ENCODE measurements around the gene WIPF3. TPM values are rescaled to one million over a fixed set of nuclear protein-coding genes. Genes with fewer than 3 reads are reported as not detected.

WIPF3 gene
- total RNA-seq, 1 donor from 2014 or later, result not detected

DNA sequence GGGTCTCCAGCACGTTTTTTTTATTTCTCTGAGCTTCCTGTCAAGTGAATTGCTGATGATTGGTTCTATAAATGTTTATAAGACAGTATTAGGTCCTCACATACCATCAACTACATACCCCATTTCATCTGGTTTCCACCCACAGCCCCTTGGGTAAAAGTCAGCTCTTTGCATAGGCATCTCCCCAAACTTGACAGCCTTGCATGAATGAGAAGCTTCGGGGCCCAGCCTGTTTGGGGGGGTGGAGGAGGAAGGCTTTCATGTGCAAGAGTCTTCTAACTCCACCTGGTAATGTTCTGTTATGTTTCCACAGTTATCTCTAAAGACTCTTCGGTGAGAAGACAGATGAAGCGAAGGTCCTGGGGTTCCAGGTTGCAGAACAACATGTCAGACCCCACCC lies 107.9 kb downstream of the WIPF3 start:
- intact Hi-C loops (cut with micrococcal nuclease), result no loop called here

DNA sequence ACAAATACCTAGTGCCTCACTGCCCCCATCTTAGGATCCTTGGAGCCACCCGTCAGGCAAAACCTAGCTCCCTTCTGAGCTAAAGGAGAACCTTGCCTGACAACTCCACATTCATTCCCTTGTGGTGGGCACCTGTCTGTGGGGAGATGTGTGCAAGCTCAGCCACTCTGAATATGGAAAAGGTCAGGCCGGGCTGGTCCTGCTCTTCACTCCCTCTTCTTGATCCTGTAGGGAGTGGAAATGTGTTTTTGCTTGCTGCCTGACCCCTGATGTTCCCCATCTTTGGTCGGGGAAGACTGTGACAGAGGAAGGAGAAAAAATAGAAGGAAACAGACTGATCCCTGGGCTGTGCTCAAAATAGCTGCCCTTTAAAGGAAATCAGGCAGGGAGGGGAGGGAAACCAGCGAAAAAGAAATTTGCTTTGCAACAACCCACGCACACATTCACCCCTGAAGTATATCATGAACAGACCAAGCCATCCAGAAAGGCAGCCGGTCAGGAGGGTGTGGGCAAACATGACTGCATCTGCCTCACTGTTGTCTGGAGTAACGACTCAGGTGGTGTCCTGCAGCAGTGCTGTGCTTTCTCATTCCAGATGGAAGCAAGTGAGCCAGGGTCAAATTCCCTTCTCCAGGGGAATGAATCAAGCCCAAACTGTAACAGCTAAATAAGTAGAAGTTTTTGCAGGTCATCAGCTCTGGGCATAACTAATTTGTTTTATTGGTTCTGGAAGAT lies 109.3 kb downstream of the WIPF3 start:
- intact Hi-C loops (cut with micrococcal nuclease), result no loop called here

DNA sequence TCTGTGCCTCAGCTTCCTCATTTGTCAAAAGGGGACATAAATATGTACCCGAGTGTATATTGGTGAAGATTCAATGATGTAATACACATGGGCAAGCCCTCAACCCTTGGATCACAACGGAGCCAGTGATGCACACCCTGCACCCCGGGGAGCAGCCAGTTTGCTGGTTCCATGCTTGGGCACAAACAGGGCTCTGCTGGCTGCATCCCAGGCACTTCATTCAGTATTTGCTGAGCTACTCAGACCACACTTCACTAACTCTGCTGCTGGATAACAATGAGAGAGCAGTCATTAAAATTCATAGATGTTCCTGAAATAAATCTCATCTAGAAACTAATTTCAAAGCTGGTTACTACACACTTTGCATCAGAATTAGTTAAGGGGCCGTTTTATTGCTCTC lies 111.3 kb downstream of the WIPF3 start:
- intact Hi-C loops (cut with micrococcal nuclease), result no loop called here

DNA sequence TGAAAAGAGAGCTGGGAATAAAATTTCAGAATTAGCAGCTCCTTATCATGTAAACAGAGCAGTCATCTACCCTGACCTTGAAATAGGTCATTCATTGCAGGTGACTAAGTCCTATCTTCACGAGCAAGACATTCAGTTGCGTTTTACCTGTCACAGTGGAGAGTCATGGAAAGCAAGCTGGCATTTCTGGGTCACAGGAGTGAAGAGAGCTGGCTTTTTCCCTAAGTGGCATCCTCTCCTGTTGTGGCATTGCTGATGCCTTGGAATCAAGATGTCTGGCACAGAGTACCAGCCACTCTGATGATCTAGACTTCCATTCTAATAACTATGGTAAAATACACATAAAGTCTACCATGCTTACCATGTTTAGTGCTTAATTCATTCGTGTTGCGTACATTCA lies 112.5 kb downstream of the WIPF3 start:
- intact Hi-C loops (cut with micrococcal nuclease), result no loop called here

DNA sequence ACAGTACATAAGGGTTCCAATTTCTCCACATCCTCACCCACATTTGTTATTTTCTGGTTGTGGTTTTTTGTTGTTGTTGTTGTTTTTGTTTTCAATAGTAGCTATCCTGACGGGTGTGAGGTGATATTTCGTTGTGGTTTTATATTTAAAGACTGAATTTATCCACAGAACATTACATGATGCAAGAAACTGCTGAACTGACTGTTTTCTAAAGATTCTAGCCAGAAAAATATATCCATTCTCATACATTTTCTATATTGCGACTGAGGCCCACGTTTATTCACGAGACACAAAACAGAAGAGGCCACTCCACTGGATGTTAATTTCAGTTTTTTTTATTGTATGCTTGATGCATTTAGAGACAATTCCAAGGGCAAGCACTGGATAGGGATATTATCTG lies 113.5 kb downstream of the WIPF3 start:
- intact Hi-C loops (cut with micrococcal nuclease), result loop anchor here (2.0 to 5.0 kb wide), 3 partner anchors 143 to 997 kb away; no protein-coding TSS in a partner anchor

DNA sequence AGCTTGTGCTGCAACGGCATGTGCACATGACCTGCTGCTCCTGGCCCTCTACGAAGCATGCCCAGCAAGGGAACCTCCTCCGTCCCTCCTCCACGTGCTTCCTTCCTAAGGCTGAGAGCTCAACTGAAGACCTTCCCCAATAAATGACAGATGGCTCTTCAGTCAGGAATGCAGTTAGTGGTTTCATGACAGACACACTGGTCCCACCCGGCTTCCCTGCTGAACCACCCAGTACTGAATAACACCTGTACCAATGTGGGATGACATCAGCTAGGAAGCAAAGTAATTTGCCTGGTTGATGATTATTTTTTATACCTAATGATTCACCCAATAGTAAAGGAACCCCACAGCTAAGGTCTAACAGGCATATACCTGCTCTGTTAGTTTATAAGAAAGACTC lies 114.2 kb downstream of the WIPF3 start:
- intact Hi-C loops (cut with micrococcal nuclease), result loop anchor here (2.0 to 5.0 kb wide), 3 partner anchors 142 to 998 kb away; no protein-coding TSS in a partner anchor

DNA sequence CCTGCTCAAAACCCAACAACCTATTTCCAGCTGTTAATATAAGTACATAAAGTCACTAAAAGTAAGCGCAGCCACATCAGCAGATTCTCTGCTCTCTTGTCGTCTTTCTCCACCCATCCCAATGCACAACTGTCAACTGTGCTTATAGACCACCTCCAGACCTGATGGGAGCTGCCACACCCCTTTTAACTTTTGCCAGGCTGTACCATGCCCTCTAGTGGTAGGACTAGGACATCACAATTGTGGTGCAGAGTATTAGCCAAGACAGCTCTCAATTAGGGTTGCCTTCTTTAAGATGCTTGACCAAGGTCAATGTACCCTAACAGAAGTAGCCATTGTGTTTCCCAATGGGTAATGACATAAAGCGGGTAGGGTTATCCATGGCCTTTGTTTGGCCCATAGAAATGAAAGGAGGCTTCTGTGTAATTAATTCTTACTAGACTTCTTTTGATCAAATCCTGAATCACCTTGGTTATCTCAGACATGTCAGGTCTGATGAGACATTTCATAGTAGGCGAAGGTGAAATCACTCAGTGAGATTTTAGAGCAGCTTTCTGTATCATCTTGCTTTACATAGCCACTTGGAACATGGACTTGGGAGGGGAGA lies 115.2 kb downstream of the WIPF3 start:
- intact Hi-C loops (cut with micrococcal nuclease), result loop anchor here (1.0 to 5.0 kb wide), 5 partner anchors 141 to 999 kb away; no protein-coding TSS in a partner anchor

DNA sequence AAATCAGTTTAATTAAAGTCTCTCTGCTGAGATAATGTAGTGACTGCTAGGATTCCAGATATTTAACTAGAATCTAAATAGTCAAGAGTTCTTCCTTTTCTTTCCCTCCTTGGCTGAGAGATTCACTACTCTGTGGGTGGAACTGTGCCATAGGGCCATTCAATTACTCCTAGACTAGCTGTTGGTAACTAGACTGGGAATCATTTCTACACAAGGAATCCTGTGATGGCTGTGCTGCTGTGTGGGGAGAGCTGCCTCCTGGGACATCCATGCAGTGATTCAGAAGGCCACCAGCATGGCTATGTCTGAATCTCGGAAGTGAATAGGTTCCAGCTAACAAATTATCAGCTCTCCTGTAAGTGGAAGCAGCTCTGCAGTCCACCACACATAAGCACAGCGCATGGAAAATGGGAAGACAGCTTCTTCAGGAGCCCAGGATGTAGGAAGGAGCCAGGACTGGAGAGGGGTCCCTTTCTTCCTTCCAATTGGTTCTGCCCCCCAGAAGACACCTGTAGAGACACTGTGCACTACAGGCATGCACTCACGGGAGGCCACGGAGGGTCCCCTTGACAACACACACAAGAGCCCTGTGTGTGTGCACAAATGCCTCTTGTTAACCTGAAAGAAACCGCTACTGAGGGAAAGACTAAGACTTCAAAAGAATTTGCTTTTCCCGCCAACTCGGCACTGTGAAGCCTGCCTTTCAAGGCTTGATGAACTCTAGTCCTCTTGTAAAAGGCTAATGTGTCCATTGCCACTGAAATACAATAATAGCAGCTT lies 116.8 kb downstream of the WIPF3 start:
- intact Hi-C loops (cut with micrococcal nuclease), result loop anchor here (5.0 kb wide), 2 partner anchors 286 to 1001 kb away; no protein-coding TSS in a partner anchor

DNA sequence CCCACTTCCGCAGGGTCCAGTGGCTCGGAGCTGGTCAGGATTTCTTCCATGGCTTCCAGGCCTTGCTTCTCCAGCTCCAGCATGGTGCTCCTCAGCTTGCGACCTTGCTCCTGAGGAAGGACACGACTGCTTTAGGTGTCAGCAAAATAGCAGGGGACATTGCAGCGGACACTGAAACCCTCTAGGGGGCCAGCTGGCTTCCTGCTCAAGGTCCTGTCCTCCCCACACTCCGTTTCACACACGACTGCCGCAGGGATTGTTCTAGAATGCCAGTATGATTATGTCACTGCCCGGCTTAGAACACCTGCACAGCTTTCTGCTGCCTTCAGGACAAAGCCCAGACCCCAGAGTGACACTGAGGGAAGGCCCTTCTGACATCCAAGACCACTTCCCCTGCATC lies 117.7 kb downstream of the WIPF3 start:
- intact Hi-C loops (cut with micrococcal nuclease), result loop anchor here (5.0 kb wide), 2 partner anchors 287 to 1002 kb away; no protein-coding TSS in a partner anchor

DNA sequence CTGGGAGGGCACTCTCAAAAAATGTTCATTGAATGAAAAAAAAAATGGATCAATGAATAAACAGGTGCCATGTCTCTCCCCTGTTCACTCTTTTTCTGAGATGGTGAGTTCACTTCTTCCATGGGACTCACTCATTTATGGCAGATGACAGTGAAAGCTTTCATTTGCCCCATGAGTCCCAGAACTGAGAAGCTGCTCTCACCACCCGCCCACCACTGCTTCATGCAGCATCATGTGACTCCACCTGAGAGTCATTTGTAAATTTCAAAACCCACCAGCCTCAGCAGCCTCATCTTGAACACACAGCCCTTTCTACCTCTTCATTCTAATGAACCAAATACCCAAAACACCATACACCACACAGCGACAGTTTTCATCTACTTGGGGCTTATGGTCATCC lies 118.4 kb downstream of the WIPF3 start:
- intact Hi-C loops (cut with micrococcal nuclease), result loop anchor here (5.0 kb wide), 2 partner anchors 287 to 1002 kb away; no protein-coding TSS in a partner anchor

DNA sequence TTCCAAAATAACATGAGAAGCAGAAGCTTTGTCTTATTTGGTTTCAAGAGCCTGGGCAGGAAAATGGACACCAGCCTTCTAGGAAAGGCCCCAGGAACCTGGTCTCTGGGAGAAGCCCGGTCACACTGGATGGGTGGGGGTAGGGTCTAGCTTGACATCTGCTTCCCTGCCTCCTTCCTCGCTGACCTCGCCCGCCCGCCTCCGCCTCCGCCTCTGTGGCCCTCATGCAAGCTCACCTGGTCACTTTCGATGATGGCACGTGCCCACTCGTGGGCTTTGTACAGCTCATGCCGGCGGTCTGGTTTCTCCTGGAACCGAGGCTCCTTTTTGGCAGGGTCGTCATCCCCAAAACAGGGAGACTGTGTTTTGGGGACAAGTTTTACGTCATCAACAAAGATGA lies 119.9 kb downstream of the WIPF3 start:
- intact Hi-C loops (cut with micrococcal nuclease), result no loop called here

DNA sequence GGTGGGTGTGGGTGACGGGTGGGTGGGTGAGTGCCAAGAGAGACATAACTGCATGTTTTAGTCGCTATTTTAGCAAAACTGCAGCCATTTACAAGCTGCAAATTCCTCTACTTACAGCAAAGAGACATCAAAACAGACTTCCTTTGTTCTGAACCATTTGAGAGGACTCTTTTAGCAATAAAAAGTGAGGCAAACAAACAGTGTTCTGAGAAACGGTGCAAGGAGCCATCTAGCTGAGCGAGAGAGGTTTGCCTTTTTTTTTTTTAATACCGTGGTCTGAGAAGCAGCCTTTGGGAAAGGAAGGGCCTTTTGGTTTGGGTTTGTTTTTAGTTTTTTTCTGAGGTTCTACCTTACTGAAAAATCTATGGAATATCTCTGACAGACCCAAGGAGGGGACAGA lies 120.4 kb downstream of the WIPF3 start:
- intact Hi-C loops (cut with micrococcal nuclease), result no loop called here

DNA sequence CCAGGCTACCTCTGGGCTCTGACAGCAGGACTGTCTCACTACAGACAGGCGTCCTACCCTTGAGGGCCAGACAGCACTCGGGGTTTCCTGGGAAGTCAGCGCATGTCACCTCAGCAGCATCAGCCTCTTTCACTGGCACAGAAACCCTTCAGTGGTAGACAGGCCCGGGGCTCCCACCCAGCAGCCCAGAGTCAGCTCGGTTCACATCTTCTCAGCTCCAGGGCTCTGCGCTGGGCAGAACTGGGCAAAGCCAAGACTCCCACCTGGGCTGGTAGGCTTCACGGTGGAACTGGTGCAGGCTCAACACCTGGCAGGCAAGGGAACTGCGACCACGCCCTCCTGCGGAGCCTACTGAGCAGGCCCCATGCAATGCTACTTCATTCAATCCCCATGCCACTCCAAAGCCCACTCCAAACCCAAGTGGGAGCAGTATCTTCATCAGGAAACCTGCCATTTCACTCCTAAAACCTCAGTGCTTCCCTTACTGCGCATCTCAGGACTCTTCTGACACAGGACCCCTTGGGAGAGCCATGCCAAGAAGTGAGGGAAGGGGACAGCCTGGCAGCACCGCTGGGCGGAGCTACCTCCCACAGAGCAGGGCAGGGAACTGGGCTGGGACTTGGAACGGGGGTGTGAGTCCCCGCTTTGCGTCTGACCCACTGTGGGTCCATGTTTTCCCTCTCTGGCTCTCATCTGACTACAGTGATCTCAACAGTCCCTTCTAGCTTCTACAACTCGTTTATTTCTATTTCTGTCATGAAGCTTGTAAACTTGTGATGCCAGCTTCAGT lies 122.9 kb downstream of the WIPF3 start:
- intact Hi-C loops (cut with micrococcal nuclease), result no loop called here

DNA sequence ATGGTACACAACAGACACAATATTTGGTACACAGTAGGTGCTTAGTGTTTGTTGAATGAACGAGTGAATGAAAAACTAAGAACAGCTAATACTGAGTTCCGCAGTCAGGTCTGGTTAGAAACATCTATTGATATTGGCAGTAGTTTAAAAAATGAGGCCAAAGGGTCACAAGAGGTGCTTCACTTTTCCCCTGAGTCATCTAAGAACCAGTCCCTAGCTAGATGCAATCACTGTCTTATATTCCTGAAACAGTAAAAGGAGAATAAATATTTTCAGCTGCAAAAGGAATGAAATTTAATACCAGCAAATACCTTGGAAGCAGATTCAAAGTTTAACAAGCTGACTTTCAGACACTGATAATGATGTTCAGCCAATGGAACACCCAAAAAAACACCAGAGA lies 128.8 kb downstream of the WIPF3 start:
- intact Hi-C loops (cut with micrococcal nuclease), result no loop called here

DNA sequence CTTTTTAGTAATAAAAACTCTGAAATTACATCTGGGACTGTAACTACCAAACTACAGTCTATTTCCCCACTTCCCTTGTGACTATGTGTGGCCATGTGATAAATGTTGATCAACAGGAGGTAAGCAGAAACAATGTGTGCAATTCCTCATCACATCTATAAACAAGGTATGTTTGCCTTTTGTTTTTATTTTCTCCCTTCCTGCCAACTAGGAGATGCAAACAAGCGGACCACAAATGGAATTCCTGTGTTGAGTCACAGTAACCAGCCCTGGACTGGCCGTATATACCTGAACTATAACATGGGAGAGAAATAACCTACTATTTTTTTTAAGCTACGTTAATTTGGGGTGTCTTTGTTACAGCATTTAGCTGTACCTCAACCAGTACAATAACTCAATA lies 130.8 kb downstream of the WIPF3 start:
- intact Hi-C loops (cut with micrococcal nuclease), result no loop called here

DNA sequence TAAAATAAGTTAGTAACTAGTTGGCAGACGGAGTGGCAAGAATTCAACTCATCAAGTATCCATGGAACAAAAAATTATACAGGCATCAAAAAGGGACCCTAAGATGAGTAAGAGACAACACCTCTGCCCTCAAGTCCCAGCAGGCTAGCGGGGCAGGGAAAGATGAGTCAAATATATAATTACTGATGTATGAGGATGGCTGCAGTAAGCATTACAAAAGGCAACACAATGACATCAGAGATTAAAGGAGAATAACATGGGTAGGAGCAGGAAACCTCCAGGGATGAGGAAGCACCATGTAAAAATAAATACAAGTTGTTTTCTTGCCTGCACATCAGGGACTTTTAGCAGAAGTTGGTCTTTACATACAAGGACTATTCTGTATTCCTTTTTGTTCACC lies 133.9 kb downstream of the WIPF3 start:
- intact Hi-C loops (cut with micrococcal nuclease), result no loop called here

DNA sequence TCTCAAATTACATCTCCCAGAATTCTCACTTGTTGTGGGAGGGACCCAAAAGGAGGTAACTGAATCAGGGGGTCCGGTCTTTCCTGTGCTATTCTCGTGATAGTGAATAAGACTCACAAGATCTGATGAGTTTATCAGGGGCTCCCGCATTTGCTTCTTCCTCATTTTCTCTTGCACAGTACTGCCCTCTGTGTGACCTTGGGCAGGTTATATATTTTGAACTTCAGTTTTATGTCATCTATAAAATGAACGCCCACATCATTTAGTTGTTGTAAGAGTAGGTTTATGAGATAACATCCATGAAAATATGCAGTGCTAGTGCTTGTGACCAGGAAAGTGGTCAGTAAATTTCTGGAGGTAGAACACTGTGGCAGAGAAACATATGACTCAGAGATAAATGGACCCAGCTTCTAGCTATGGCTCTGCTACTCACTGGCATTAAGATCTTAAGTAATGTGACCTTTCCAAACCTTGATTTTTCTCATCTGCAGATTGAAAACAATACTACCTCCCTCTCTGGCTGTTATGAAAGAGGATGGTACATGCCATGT lies 139.0 kb downstream of the WIPF3 start:
- intact Hi-C loops (cut with micrococcal nuclease), result no loop called here

DNA sequence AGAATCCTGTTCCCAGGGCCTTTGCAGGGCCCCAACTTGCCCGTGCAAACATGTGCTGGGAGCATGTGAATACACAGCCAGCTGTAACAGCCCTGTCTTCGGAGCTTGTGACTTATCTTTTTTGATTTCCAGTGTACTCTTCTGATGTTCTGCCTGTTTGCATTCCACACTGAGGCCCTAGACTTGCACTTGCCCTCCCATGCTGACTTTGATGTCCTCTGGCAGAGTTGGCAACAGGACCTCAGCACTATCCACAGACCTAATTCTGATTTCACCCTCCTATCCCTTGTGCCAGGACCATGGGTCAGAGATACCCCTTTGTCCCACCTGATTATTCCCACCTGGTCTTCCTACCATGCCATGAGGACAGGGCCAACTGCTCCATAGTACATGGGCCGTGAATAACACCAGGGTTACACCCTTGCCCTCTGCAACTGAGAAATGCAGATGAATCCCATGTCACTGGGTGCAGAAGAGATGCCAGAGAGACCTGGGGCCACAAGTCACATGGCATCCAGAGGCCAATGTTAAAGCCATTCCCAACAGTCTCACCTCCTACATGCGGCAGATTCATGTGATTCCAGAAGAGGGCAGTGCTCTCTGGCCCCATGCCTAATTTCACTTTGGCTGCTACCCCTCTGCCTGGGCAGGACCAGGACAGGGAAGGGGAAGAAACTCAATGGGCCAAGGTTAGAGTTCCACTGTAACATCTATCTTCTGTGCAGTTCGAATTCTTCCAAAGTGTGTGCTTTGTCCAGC lies 140.3 kb downstream of the WIPF3 start:
- intact Hi-C loops (cut with micrococcal nuclease), result no loop called here

DNA sequence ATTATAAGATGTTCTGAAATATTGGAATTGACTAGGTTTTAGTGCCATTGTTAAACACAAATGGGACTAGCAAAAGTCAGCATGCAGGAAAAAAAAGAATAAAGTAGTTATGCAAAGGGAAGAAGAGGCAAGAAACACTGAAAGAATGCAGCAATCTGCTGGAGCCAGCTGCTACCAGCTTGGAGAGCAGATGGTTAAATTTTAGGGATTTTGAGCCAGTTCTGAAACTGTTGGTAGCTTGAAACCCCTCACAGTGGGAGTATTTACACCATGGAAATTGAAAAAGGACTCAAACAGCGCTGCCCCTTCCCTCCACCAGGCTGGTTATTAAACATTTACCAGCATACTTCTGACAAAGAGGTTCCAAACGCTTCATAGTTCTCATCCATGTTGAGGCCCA lies 142.3 kb downstream of the WIPF3 start:
- intact Hi-C loops (cut with micrococcal nuclease), result no loop called here

DNA sequence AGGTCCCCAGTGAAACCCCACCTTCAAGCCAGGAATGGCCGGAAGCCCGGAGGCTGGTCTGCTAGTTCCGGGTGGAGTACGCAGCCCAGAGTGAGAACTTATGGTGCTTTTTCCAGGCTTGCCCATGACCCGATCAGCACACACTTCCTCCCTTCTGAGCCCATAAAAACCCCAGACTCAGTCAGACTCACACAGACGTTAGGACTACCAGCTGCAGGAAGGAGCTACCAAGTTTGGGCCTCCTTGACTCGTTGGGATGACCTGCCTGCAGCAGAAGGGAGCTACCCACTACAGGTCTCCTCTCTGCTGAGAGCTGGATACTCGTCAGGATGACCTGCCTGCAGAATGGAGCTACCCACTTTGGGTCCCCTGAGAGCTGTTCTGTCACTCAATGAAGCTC lies 144.2 kb downstream of the WIPF3 start:
- intact Hi-C loops (cut with micrococcal nuclease), result no loop called here
